ENCODE data around the gene PCED1B. TPM values are rescaled to one million over a fixed set of nuclear protein-coding genes. Genes with fewer than 3 reads are reported as not detected.

The PCED1B gene
- total and polyA plus RNA-seq, 2 experiments from 2014 or later: 0.45 to 0.80 TPM

- no peaks in the 10 kb centered on the region for H3K27me3 ChIP-seq
- TF ChIP-seq CTCF (IDR thresholded peaks at IDR 0.05; ENCODE audit: low read depth, low read length): no peak
- H3K36me3 ChIP-seq: no peaks in the 10 kb centered on the region
- H3K4me3 ChIP-seq: no peak overlapping the region
- no peaks in the 10 kb centered on the region for H3K9me3 ChIP-seq (ENCODE audit: low read depth)
- H3K4me1 ChIP-seq (ENCODE audit: low read depth): no peaks in the 10 kb centered on the region
- DNase-seq (ENCODE audit: low read depth in 1 of 2, low spot score in 1 of 2): peak in 1 of 2 donors; percentile 79
- H3K27ac ChIP-seq: no peak overlapping the region
Observed at GRCh38 chr12:47034661-47035060, 44.8 kb upstream of the PCED1B start.

GRCh38 chr12:47035484-47035883 lies 43.9 kb upstream of the PCED1B start:
- no peaks in the 10 kb centered on the region for H3K27me3 ChIP-seq
- no peak for TF ChIP-seq CTCF (IDR thresholded peaks at IDR 0.05; ENCODE audit: low read depth, low read length)
- no peaks in the 10 kb centered on the region for H3K9me3 ChIP-seq (ENCODE audit: low read depth)
- H3K4me1 ChIP-seq (ENCODE audit: low read depth): no peaks in the 10 kb centered on the region
- H3K4me3 ChIP-seq: no peak overlapping the region
- no peaks in the 10 kb centered on the region for H3K36me3 ChIP-seq
- H3K27ac ChIP-seq: no peak overlapping the region
- no peak for DNase-seq (ENCODE audit: low read depth in 1 of 2, low spot score in 1 of 2)

- no peak overlapping the region for H3K27ac ChIP-seq
- no peak overlapping the region for H3K4me3 ChIP-seq
- H3K4me1 ChIP-seq (ENCODE audit: low read depth): no peaks in the 10 kb centered on the region
- DNase-seq (ENCODE audit: low read depth in 1 of 2, low spot score in 1 of 2): peak in 1 of 2 donors; percentile 69
- no peaks in the 10 kb centered on the region for H3K27me3 ChIP-seq
- TF ChIP-seq CTCF (IDR thresholded peaks at IDR 0.05; ENCODE audit: low read depth, low read length): no peak
- H3K9me3 ChIP-seq (ENCODE audit: low read depth): no peaks in the 10 kb centered on the region
- no peaks in the 10 kb centered on the region for H3K36me3 ChIP-seq
Observed at GRCh38 chr12:47038270-47038748, 41.1 kb upstream of the PCED1B start.

- Histone ChIP-seq H3K4me3 (no peak overlapping the region), H3K36me3 (no peaks in the 10 kb centered on the region), H3K27me3 (no peaks in the 10 kb centered on the region), H3K27ac (no peak overlapping the region), H3K4me1 (ENCODE audit: low read depth) (no peaks in the 10 kb centered on the region), H3K9me3 (ENCODE audit: low read depth) (no peaks in the 10 kb centered on the region)
- no peak for DNase-seq (ENCODE audit: low read depth in 1 of 2, low spot score in 1 of 2)
- TF ChIP-seq CTCF (IDR thresholded peaks at IDR 0.05; ENCODE audit: low read depth, low read length): no peak
Observed at GRCh38 chr12:47039079-47039478, 40.3 kb upstream of the PCED1B start.

GRCh38 chr12:47039756-47040155 lies 39.7 kb upstream of the PCED1B start:
- no peaks in the 10 kb centered on the region for H3K9me3 ChIP-seq (ENCODE audit: low read depth)
- no peak overlapping the region for H3K27ac ChIP-seq
- DNase-seq (ENCODE audit: low read depth in 1 of 2, low spot score in 1 of 2): no peak
- H3K4me1 ChIP-seq (ENCODE audit: low read depth): no peaks in the 10 kb centered on the region
- no peak overlapping the region for H3K4me3 ChIP-seq
- TF ChIP-seq CTCF (IDR thresholded peaks at IDR 0.05; ENCODE audit: low read depth, low read length): no peak
- no peaks in the 10 kb centered on the region for H3K27me3 ChIP-seq
- H3K36me3 ChIP-seq: no peaks in the 10 kb centered on the region

GRCh38 chr12:47041327-47041726 lies 38.1 kb upstream of the PCED1B start:
- Histone ChIP-seq H3K4me1 (ENCODE audit: low read depth) (no peaks in the 10 kb centered on the region), H3K27me3 (no peaks in the 10 kb centered on the region), H3K27ac (no peak overlapping the region), H3K36me3 (no peaks in the 10 kb centered on the region), H3K9me3 (ENCODE audit: low read depth) (no peaks in the 10 kb centered on the region), H3K4me3 (no peak overlapping the region)
- no peak for TF ChIP-seq CTCF (IDR thresholded peaks at IDR 0.05; ENCODE audit: low read depth, low read length)
- no peak for DNase-seq (ENCODE audit: low read depth in 1 of 2, low spot score in 1 of 2)

All from cardiac muscle cell (in vitro differentiated cells and primary cell).